Endothelial cell of umbilical vein (primary cell): ENCODE data around the gene THSD7A. TPM values are rescaled to one million over a fixed set of nuclear protein-coding genes. Genes with fewer than 3 reads are reported as not detected.

ENCODE experiments used
- BruUV-seq: library from RNA; stranded (reverse); fragments of 400-500 nt; replicated peaks from 2 replicates; lab custom pipeline; 2021; lab: Mats Ljungman, UMichigan
- CTCF ChIA-PET: fragments of 300-600, 350-600 bp; sonication (Branson Sonifier 250); formaldehyde crosslinking; loops from one replicate; lab custom pipeline; 2021; ENCODE audit warnings: antibody characterized with exemption, inconsistent platforms; lab: Charles Lee
- POLR2A ChIA-PET: fragments of 300-600, 350-600 bp; sonication (Branson Sonifier 250); formaldehyde crosslinking; loops from one replicate; lab custom pipeline; 2021; ENCODE audit warnings: antibody characterized with exemption, inconsistent platforms; lab: Charles Lee
- DNase-seq: peaks from one replicate; pipeline ENCODE4 v3.0.0-alpha.2; 2011; ENCODE audit warnings: low read depth, low spot score
- FAIRE-seq: peaks from 2 replicates; lab custom pipeline; 2011; peaks lifted over from hg19 to GRCh38; lab: Jason Lieb, UNC
- H2AFZ ChIP-seq: 2 replicates; pipeline ENCODE4 v1.6.0; 2012; ENCODE audit warnings: low read depth, low read length, control low read depth, inconsistent platforms
- H3K27ac ChIP-seq: 2 replicates; pipeline ENCODE4 v1.5.1; 2011; ENCODE audit warnings: low read depth, mild to moderate bottlenecking, control low read depth, low read length, moderate library complexity; ENCODE audit not compliant: insufficient read depth
- H3K27me3 ChIP-seq, 2 experiments: 2 replicates each; pipeline versions ENCODE4 v1.6.0 to v1.6.1; 2011; ENCODE audit warnings: low read length in 2 of 2, mixed read lengths in 1 of 2; ENCODE audit not compliant: control insufficient read depth in 2 of 2, insufficient read depth in 2 of 2
- H3K36me3 ChIP-seq, 2 experiments: 2 replicates in 1 of 2; 3 replicates in 1 of 2; pipeline ENCODE4 v1.5.1; 2011; ENCODE audit warnings: low read length in 2 of 2, mild to moderate bottlenecking in 1 of 2, moderate library complexity in 1 of 2; ENCODE audit not compliant: control insufficient read depth in 2 of 2, insufficient read depth in 2 of 2; ENCODE audit errors: extremely low read depth in 1 of 2
- H3K4me1 ChIP-seq: 3 replicates; pipeline ENCODE4 v1.5.1; 2011; ENCODE audit warnings: mild to moderate bottlenecking, low read length; ENCODE audit not compliant: control insufficient read depth, insufficient read depth; ENCODE audit errors: extremely low read depth
- H3K4me2 ChIP-seq: 2 replicates; pipeline ENCODE4 v1.6.1; 2011; ENCODE audit warnings: low read length, control low read depth, mixed read lengths; ENCODE audit not compliant: insufficient read depth
- H3K4me3 ChIP-seq, 3 experiments: fragments of 200-600 bp in 1 of 3; sonication (generic), shearing (Covaris generic) in 1 of 3; replicated peaks in 1 of 3; 2 replicates each; pipeline ENCODE4 v1.5.1; 2011 to 2016; ENCODE audit warnings: control low read depth in 3 of 3, low read length in 3 of 3, mild to moderate bottlenecking in 2 of 3, inconsistent platforms in 1 of 3, low read depth in 1 of 3, moderate library complexity in 1 of 3; ENCODE audit not compliant: insufficient read depth in 1 of 3
- H3K79me2 ChIP-seq: 2 replicates; pipeline ENCODE4 v1.6.0; 2012; ENCODE audit warnings: low read length, inconsistent platforms; ENCODE audit not compliant: control insufficient read depth, insufficient read depth
- H3K9ac ChIP-seq: replicated peaks from 2 replicates; pipeline ENCODE3; 2011; ENCODE audit warnings: low read length, control low read depth; ENCODE audit not compliant: insufficient read depth; ENCODE audit errors: extremely low read depth
- H3K9me1 ChIP-seq: replicated peaks from 3 replicates; pipeline ENCODE4 v1.6.0; 2011; ENCODE audit warnings: mild to moderate bottlenecking, low read length; ENCODE audit not compliant: control insufficient read depth, insufficient read depth; ENCODE audit errors: extremely low read depth
- H3K9me3 ChIP-seq: replicated peaks from 2 replicates; pipeline ENCODE4 v1.5.1; 2012; ENCODE audit warnings: low read length, inconsistent platforms; ENCODE audit not compliant: control insufficient read depth, insufficient read depth
- H4K20me1 ChIP-seq: replicated peaks from 2 replicates; pipeline ENCODE3; 2011; ENCODE audit warnings: mild to moderate bottlenecking, low read length; ENCODE audit not compliant: control insufficient read depth, insufficient read depth; ENCODE audit errors: extremely low read depth
- CTCF ChIP-seq, 2 donors: IDR thresholded peaks; 1 replicate in 1 of 2; 2 replicates in 1 of 2; pipeline ENCODE4 v1.5.1; 2011; ENCODE audit warnings: low read length in 2 of 2, mild to moderate bottlenecking in 2 of 2, moderate library complexity in 2 of 2, control low read depth in 1 of 2, inconsistent platforms in 1 of 2, low read depth in 1 of 2; ENCODE audit not compliant: insufficient read depth in 1 of 2; ENCODE audit errors: extremely low read depth in 1 of 2
- EZH2 ChIP-seq: IDR thresholded peaks from 2 replicates; pipeline ENCODE4 v1.6.1; 2012; ENCODE audit warnings: borderline replicate concordance, low read depth, mild to moderate bottlenecking, moderate library complexity, low read length, inconsistent platforms; ENCODE audit not compliant: severe bottlenecking
- FOS ChIP-seq: IDR thresholded peaks from 2 replicates; pipeline ENCODE4 v1.6.1; 2011; ENCODE audit warnings: mild to moderate bottlenecking, low read length, moderate library complexity, borderline replicate concordance; ENCODE audit not compliant: insufficient read depth
- GATA2 ChIP-seq: IDR thresholded peaks from 2 replicates; pipeline ENCODE4 v1.7.0; 2011; ENCODE audit warnings: low read depth, mild to moderate bottlenecking, moderate library complexity, mixed read lengths, low read length; ENCODE audit not compliant: insufficient read length, insufficient read depth
- JUN ChIP-seq: IDR thresholded peaks from 2 replicates; pipeline ENCODE4 v1.6.1; 2011; ENCODE audit warnings: borderline replicate concordance, low read depth; ENCODE audit not compliant: insufficient read length, insufficient read depth
- MAX ChIP-seq: IDR thresholded peaks from 2 replicates; pipeline ENCODE4 v1.6.1; 2011; ENCODE audit not compliant: insufficient read depth, insufficient read length
- MYC ChIP-seq: IDR thresholded peaks from one replicate; pipeline ENCODE4 v1.6.1; 2011; ENCODE audit warnings: mild to moderate bottlenecking, low read depth, low read length
- POLR2A ChIP-seq: IDR thresholded peaks from 2 replicates; pipeline ENCODE4 v1.6.1; 2012; ENCODE audit warnings: low read depth, mild to moderate bottlenecking, control low read depth, low read length
- POLR2AphosphoS5 ChIP-seq: IDR thresholded peaks from 2 replicates; pipeline ENCODE4 v1.6.1; 2012; ENCODE audit warnings: low read depth, mild to moderate bottlenecking, control low read depth, low read length, moderate library complexity; ENCODE audit not compliant: insufficient read depth
- dilution Hi-C: fragments of 300-500 bp; cut with MboI; formaldehyde crosslinking; loops from one replicate; pipeline ENCODE4 v1.15.0; 2019; ENCODE audit warnings: low sequenced_read_pairs; ENCODE audit not compliant: extremely low pct_ligation_motif_present
- intact Hi-C: fragments of 100-400 bp; cut with micrococcal nuclease; formaldehyde crosslinking; loops from one replicate; pipeline ENCODE4 v1.10.0; 2022
- polyA plus RNA-seq, 4 experiments: library from polyadenylated mRNA; depleted of rRNA in 3 of 4; stranded (reverse) in 3 of 4; unstranded in 1 of 4; fragments of >200 nt; gene quantifications; 2 replicates each; pipeline versions ENCODE4 v1.2.1 to v1.2.3, GENCODE V29; 2011 to 2012; ENCODE audit warnings: missing spikeins in 1 of 4
- total RNA-seq: library from RNA; stranded (reverse); gene quantifications from 2 replicates; pipeline ENCODE4 v1.2.3, GENCODE V29; 2021

The THSD7A gene
- total and polyA plus RNA-seq, 2 donors (not counting 3 experiments of a cell fraction or from before 2014, with no cell fraction given) = 3.3 to 12.7 TPM

GRCh38 chr7:11579141-11579540, 252.9 kb downstream of the THSD7A start:
- no peak overlapping the region for H2AFZ ChIP-seq
- intact Hi-C loops = no loop called here
- H3K9me1 ChIP-seq = no peaks in the 10 kb centered on the region
- FAIRE-seq (no peak), DNase-seq (no peak)
- no TSS peak for BruUV-seq
- no peak overlapping the region for H3K27ac ChIP-seq
- ChIA-PET CTCF (interaction anchor here (1.3 to 1.4 kb wide), 2 partner anchors 12 to 27 kb away, joined by 3 to 4 read pairs; no protein-coding TSS in a partner anchor), POLR2A (no interaction called here)
- H3K4me3 ChIP-seq = no peak overlapping the region
- no peaks in the 10 kb centered on the region for H3K36me3 ChIP-seq
- no peak for TF ChIP-seq POLR2AphosphoS5
- TF ChIP-seq MAX = no peak
- TF ChIP-seq EZH2 = no peak
- no peak for TF ChIP-seq GATA2
- TF ChIP-seq POLR2A = no peak
- TF ChIP-seq CTCF (IDR thresholded peaks at IDR 0.05; ENCODE audit: extremely low read depth in 1 of 2, insufficient read depth in 1 of 2, low read depth in 1 of 2, low read length in 2 of 2) = no peak
- no peak for TF ChIP-seq MYC
- TF ChIP-seq FOS = no peak
- no peak for TF ChIP-seq JUN
- H3K4me2 ChIP-seq = no peak overlapping the region
- no peaks in the 10 kb centered on the region for H3K9me3 ChIP-seq
- no peak overlapping the region for H3K9ac ChIP-seq
- no peaks in the 10 kb centered on the region for H3K27me3 ChIP-seq
- H4K20me1 ChIP-seq = no peaks in the 10 kb centered on the region
- no peaks in the 10 kb centered on the region for H3K79me2 ChIP-seq
- dilution Hi-C loops = no loop called here
- H3K4me1 ChIP-seq = no peaks in the 10 kb centered on the region
